SK-N-SH treated with all-trans-retinoic acid at 6 μM for 48 hours (cell line): ENCODE results near the gene CHMP2A.

Experiments used
- ATAC-seq: fragments of 200-7000 bp; cut with Tn5 transposase; 3 replicates; pipeline ENCODE4 v1.9.1; 2020; ENCODE audit warnings: mild to moderate bottlenecking, moderate library complexity
- ARNTL ChIP-seq: fragments of 450-650 bp; formaldehyde crosslinking; IDR thresholded peaks from 2 replicates; pipeline ENCODE4 v1.5.0; 2020; ENCODE audit warnings: low read depth, mild to moderate bottlenecking, moderate library complexity, borderline replicate concordance
- CREB5 ChIP-seq: fragments of 250-450 bp; sonication (Bioruptor Pico); IDR thresholded peaks from 2 replicates; pipeline ENCODE4 v1.5.1; 2020; ENCODE audit warnings: low read depth, mild to moderate bottlenecking, moderate library complexity
- CSDC2 ChIP-seq: fragments of 250-450 bp; sonication (Bioruptor Pico); IDR thresholded peaks from 2 replicates; pipeline ENCODE4 v1.5.0; 2020; ENCODE audit warnings: mild to moderate bottlenecking, moderate library complexity
- CSRNP3 ChIP-seq: fragments of 250-450 bp; sonication (Bioruptor Pico); IDR thresholded peaks from 2 replicates; pipeline ENCODE4 v1.5.1; 2021; ENCODE audit warnings: mild to moderate bottlenecking, moderate library complexity
- GLIS3 ChIP-seq: fragments of 250-450 bp; sonication (Bioruptor Pico); IDR thresholded peaks from 2 replicates; pipeline ENCODE4 v1.5.0; 2020; ENCODE audit warnings: mild to moderate bottlenecking, moderate library complexity
- ISL1 ChIP-seq: fragments of 250-450 bp; sonication (Bioruptor Pico); IDR thresholded peaks from 2 replicates; pipeline ENCODE4 v2.1.2; 2022; ENCODE audit warnings: mild to moderate bottlenecking, moderate library complexity
- PATZ1 ChIP-seq: fragments of 250-450 bp; sonication (Bioruptor Pico); IDR thresholded peaks from 2 replicates; pipeline ENCODE4 v1.8.0; 2020; ENCODE audit warnings: mild to moderate bottlenecking, moderate library complexity, borderline replicate concordance
- RARB ChIP-seq: fragments of 250-450 bp; sonication (Bioruptor Pico); IDR thresholded peaks from 2 replicates; pipeline ENCODE4 v1.8.0; 2021; ENCODE audit warnings: mild to moderate bottlenecking, moderate library complexity
- TOX ChIP-seq: fragments of 250-450 bp; sonication (Bioruptor Pico); IDR thresholded peaks from 2 replicates; pipeline ENCODE4 v1.8.0; 2021; ENCODE audit warnings: mild to moderate bottlenecking, moderate library complexity, borderline replicate concordance
- TSHZ2 ChIP-seq: fragments of 250-450 bp; sonication (Bioruptor Pico); IDR thresholded peaks from 2 replicates; pipeline ENCODE4 v1.5.0; 2020; ENCODE audit warnings: mild to moderate bottlenecking, moderate library complexity
- ZC3H10 ChIP-seq: fragments of 250-450 bp; sonication (Bioruptor Pico); IDR thresholded peaks from 2 replicates; pipeline ENCODE4 v1.5.1; 2021; ENCODE audit warnings: mild to moderate bottlenecking, moderate library complexity
- ZNF565 ChIP-seq: fragments of 450-650 bp; formaldehyde crosslinking; conservative IDR thresholded peaks from 2 replicates; pipeline ENCODE4 v1.5.0; 2020; ENCODE audit warnings: low read depth, mild to moderate bottlenecking, moderate library complexity
- ZNF70 ChIP-seq: fragments of 450-650 bp; formaldehyde crosslinking; IDR thresholded peaks from 2 replicates; pipeline ENCODE4 v1.5.0; 2020; ENCODE audit warnings: mild to moderate bottlenecking, moderate library complexity
- ZNF8 ChIP-seq: fragments of 450-650 bp; formaldehyde crosslinking; IDR thresholded peaks from 2 replicates; pipeline ENCODE4 v1.5.0; 2020; ENCODE audit warnings: mild to moderate bottlenecking, moderate library complexity

Gene CHMP2A

GRCh38 chr19:58516246-58516836, 38.6 kb downstream of the CHMP2A start (continued):
- no peak for TF ChIP-seq TSHZ2 (CRISPR knock-in tag)
- TF ChIP-seq ZNF8 (CRISPR knock-in tag) = no peak
- no peak for TF ChIP-seq TOX (CRISPR knock-in tag)
- no peak for TF ChIP-seq CSRNP3 (CRISPR knock-in tag)
- no peak for TF ChIP-seq PATZ1
- TF ChIP-seq, all 23 proteins: peak for 0

GRCh38 chr19:58515259-58515658, 39.6 kb downstream of the CHMP2A start:
- ATAC-seq = no peak

More at GRCh38 chr19:58515259-58515658, 39.6 kb downstream of the CHMP2A start:
- TF ChIP-seq TOX (CRISPR knock-in tag) (no peak), ZNF70 (CRISPR knock-in tag) (no peak), PATZ1 (no peak), CREB5 (CRISPR knock-in tag) (no peak), GLIS3 (CRISPR knock-in tag) (no peak), RARB (CRISPR knock-in tag) (no peak), CSDC2 (no peak), ZNF565 (CRISPR knock-in tag) (no peak), ARNTL (CRISPR knock-in tag) (no peak), ZC3H10 (CRISPR knock-in tag) (no peak), ISL1 (no peak), TSHZ2 (CRISPR knock-in tag) (no peak)
